Activated CD4-positive, alpha-beta T cell treated with anti-CD3 and anti-CD28 coated beads, Interleukin-10, Interleukin-2, amounts not matched to agents 100 ng/mL and 50 ng/mL, durations not matched to agents 16 hours and 8 hours (primary cell): Measurements from ENCODE around the gene HES1.
"Not testable (repeated sequence)": the region's sequence is repeated elsewhere in the genome, so short reads cannot be mapped to it uniquely, and the experiment has no call there.

Experiments
- DNase-seq: peaks from one replicate; pipeline ENCODE4 v3.0.0-alpha.2; 2020

The HES1 gene

DNA sequence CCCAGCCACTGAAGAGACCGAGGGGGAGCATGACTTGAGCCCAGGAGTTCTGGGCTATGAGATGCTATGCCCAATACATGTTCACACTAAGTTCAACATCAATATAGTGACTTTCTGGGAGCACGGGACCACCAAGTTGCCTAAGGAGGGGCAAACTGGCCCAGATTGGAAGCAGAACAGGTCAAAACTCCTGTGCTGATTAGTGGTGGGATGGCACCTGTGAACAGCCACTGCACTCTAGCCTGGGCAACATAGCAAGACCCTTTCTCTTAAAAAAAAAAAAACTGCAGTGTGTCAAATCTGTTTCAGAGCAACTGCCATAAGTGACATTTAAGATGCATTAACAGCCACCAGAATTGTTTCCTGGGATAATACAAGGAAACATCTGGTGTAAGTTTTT lies 9.8 kb downstream of the HES1 start:
- no peak for DNase-seq

DNA sequence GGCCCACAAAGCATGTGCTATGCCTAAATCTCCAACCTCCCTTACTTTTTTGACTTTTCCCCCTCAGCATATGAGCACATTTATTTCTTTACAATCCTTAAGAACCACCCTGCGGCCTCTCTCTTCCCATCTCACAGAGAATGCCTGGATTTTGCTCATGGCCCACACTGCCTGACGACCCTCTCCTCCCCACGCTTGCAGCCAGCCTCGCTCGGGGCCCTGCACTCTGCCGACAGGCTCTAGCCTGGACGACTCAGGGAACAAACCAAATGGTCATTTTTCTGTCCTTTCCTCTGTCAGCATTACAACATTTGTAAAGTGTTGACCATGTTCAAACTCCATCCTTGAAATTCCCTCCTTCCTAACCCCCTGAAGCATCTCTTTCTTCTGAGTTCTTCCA lies 11.7 kb downstream of the HES1 start:
- no peak for DNase-seq

DNA sequence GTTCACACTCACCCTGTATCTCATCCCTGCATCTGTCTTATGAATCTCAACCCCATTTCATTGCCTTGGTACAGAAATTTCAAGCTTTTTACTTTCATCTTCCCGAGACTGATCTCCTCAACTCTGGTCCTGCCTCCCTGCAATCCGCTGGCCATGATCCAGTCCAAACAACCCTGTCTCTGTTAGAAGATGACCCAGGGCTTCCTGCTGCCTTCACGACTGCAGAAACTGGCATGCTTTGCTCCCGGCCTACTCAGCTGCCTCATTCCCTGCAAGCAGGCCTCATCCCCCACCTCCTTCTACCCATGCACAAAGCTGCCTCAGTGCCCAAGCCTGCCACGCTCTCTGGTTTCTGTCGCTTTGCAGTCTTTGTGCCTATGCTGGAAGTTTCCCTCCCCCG lies 12.4 kb downstream of the HES1 start:
- no peak for DNase-seq

DNA sequence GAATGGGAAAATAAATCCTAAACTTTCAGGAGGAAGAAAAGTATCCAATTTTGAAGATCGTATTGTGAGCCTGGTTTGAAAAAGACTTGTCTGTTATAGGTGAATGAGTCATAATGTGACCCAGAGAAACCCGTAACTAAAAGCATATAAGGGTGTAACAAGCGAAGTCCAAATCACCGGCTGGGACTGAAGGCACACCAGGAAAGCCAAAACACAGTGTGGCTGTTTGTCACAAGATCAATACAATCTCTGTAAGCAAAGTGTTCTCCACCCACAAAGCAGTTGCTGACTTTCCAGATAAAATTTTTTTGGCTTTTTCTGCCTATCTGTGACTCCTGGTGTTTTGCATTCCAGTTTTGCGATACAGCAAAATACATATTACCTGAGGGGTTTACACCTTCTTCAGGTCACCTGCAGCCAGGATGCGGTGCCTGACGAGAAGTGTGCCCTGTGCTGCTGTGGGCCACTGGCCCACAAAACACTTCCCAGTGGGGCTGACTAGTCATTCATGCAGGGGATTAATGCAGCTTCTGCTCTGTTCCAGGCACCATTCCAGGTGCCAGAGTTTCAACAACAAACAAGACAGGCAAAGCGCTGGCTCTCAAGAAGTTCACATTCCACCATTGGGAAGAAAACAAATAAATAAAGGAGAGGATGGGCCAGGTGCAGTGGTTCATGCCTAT lies 14.4 kb downstream of the HES1 start:
- no peak for DNase-seq

DNA sequence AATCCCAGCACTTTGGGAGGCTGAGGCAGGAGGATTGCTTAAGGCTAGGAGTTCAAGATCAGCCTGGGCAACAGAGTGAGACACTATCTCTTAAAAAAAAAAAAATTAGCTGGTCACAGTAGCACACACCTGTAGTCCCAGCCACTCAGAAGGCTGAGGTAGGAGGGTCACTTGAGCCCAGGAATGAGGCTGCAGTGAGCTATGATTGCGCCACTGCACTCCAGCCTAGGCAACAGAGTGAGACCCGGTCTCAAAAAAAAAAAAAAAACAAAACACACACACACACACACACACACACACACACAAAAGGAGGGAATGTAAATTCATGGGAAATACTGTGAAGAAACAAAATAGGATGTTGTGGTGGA lies 15.0 kb downstream of the HES1 start:
- not testable (repeated sequence) for DNase-seq

DNA sequence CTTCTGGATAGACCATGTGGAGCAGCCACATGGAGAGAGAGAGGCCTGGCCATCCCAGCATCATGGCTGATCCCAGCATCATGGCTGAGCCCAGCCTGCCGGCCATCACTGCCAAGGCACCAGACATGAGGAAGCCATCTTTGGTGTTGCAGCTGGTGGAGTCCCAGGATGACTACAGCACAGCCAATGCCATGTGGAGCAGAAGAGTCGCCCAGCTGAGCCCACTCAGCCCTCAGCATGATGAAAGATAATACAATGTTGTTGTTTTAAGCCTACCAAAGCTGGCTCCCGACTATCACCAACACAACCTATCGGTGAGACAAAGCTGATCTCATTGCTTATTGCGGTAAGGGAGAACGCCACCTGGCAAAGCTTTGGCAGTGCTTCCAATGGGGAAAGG lies 18.4 kb downstream of the HES1 start:
- DNase-seq = no peak

DNA sequence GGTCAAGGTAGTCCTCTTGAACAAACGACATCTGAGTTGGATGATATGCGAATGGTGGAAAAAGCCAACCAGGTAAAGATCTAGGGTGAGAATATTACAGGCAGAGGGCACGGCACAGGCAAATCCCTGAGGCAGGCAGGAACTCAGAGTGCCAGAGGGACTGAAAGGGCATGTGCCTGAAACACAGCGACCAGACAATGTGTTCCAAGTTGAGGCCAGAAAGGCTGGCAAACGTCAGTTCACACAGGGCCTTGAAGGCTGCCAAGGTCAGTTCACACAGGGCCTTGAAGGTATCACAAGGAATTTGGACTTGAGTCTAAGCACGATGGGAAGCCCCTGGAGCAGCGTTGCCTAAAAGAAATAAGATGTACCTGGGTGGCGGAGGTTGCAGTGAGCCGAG lies 20.1 kb downstream of the HES1 start:
- no peak for DNase-seq

DNA sequence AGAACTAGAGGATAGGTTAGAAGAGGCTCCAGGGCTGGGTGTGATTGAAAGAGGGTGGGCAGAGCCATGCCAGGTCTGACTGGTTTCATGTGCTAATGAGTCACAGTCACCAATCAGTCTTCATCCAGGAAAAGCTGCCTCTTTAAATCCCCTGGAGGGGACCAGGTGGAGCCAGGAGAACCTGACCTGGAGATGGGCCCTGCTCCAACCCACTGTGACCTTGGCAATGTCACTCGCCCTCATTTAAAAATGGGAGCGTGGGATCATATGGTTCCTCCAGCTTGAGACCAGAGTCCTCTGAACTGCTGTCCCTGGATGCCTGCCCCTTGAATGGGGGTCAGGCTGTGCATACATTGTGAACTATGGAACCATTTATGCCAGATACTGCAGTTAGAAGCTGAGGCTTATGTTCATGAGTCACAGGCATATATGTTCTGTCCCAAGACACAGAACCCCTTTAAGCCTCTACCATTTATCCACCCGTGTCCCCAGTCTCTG lies 23.0 kb downstream of the HES1 start:
- DNase-seq = no peak

DNA sequence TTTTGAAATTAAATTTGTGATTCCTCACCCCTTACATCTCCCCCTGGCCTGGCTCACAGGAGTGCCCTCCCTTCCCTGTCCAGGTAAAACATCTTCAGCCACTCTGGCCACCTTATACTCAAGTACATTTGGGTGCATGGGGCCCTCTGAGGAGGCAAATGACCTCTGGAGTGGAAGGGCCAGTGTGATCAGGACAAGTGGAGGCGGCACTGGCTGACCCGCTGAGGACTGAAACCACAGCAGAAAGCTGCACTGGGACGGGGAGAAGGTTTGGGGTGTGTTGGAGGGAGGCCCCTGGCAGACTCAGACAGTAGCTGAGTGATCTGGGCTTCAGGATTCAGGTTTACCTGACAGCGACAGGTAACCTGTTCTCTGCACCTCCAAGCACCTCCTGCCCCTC lies 24.2 kb downstream of the HES1 start:
- no peak for DNase-seq

DNA sequence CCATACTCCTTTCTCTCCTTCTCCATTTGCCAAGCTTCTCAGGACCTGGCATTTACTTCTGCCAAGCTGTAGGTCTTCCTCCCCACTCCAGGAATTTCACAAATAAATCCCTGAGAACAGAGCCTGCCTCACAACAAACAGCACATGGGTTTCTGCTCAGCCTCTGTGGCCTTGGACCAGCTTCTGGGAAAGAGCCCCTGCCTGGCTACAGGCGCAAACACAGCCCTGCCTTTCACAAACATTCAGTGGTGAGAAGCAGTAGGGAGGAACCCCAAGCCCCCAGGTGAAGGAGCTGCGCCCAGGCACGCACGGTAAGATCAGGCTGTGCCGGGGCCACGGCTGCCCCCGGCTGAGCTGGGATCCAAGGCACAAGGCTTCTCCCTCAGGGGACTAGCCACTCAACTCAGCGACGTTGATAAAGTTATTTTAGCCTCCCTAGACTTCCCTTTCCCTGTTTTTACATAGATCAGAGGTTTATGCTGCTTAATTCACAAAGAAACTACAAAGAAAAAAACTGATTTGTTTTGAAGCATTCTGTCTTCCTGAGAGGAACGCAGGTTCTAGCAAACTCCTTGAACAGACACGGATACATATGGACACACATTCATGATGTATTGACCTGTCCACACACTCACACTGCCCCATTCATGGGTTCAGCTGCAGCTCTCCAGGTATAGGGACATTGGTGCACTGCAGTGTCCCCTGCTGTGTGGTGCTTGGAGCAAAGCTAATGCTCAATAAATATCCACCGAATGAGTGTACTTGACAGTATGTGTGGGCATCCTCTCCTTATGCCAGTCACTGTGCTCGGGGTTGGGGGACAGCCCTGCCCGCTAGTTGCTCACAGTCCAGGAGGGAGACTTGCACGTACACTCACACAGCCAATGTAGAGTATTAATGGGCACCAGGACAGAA lies 25.4 kb downstream of the HES1 start:
- no peak for DNase-seq

DNA sequence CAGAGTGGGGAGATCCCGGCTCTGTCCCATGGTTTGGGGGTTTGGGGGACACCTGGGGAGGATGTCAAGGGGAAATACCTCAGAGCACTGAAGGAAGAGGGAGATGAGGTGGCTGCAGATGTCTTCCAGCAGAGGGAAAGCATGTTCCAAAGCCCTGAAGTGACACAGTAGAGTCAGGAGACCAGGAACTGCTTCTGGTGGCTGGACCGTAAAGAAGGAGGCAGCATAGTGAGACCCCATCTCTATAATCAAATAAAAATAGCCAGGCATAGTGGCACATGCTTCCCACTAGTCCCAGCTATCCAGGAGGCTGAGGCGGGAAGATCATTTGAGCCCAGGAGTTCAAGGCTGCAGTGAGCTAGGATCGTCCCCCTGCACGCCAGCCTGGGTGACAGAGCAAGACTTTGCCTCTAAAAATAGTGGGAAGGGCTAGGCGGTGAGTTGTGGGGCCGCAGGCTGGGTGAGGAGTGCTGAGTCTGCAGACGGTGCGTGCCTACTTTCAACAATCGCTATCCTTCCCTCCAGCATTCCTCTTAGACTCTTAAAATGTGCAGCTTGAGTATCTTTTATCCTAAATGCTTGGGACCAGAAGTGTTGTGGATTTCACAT lies 26.2 kb downstream of the HES1 start:
- no peak for DNase-seq

DNA sequence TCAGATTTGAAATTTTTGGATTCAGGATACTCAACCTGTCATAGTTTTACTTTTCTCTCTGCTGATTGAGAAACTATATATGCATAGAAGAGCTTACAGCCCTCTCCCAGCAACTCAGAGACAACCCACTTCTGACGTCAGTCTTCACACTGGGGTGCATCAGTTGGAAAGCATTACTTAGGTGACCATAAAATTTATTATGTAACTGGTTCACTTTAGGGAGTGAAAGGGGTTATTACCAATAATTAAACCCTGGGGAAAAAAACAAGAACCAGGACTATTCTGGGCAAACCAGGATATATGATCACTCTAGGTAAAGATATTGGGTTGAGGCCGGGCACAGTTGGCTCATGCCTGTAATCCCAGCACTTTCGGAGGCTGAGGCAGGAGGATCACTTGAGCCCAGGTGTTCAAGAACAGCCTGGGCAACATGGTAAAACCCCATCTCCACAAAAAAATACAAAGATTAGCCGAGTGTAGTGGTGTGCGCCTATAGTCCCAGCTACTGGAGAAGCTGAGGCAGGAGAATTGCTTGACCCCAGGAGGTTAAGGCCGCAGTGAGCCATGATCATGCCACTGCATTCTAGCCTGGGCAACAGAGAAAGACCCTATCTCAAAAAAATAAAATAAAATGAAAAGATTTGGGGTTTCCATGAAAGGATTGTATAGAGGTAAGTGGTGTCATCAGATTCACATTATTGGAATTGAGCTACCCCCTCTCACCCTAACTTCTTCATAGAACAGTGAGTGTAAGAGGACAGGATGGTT lies 27.1 kb downstream of the HES1 start:
- no peak for DNase-seq

DNA sequence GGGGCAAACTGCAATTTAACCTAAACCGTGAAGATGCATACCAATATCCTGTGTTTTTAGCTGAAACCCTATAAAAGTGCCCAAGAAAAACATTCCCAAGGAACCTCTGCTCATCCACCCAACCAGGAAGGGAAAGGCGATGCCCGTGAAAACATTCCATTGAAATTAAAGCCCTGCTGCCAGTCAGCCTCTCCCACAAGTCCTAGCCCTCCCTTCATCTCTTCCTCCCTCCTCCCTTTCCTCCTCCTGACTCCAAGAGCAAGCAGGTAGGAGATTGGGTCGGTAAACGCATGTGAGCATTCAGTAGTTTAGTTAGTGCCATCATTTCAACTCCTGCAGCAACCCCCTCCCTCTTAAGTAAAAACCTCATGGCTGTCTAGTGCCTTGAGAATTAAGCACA lies 27.7 kb downstream of the HES1 start:
- DNase-seq = no peak

DNA sequence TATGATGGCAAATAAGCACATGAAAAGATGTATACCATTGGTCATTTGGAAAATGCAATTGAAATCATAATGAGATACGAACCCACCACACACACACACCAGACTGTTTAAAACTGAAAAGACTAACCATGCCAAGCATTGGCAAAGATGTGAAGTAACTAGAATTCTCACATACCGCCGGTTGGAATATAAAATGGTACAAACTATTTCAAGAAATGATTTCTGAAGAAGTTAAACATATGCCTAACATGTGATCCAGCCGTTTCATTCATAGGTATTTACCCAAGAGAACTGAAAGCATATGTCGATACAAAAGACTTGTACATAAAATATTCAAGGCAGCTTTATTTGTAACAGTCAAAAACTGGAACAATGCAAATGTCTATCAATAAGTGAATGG lies 28.9 kb downstream of the HES1 start:
- DNase-seq = no peak

DNA sequence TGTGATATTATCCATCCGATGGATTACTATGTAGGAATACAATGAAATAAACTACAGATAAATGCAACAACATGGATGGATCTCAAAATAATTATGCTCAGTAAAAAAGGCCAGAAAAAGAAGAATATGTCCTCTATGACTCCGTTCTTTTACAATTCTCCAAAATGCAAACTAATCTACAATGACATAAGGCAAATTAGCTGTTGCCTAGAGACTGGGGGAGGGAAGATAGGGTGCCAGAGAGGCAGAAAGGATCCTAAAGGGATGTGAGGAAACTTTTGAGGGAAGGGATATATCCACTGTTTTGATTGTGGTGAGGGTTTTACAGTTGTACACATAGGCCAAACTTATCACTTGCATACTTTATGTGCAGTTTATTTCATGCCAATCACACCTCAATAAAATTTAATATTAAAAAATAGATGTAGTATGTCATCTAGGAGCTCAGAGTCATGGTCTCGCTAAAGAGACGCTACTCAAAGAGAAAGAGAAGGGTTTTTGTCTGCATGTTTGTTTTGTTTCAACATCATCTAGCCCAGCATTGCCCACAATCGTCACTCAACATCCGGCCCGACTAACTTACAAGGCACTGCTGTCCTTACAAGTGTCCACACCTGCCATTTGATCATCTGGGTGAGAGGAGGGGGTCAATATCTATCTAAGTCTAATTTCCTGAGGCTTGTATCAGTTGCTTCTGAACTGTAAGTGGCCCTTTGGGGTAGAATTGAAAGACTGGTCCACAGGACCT lies 29.5 kb downstream of the HES1 start:
- DNase-seq = no peak

DNA sequence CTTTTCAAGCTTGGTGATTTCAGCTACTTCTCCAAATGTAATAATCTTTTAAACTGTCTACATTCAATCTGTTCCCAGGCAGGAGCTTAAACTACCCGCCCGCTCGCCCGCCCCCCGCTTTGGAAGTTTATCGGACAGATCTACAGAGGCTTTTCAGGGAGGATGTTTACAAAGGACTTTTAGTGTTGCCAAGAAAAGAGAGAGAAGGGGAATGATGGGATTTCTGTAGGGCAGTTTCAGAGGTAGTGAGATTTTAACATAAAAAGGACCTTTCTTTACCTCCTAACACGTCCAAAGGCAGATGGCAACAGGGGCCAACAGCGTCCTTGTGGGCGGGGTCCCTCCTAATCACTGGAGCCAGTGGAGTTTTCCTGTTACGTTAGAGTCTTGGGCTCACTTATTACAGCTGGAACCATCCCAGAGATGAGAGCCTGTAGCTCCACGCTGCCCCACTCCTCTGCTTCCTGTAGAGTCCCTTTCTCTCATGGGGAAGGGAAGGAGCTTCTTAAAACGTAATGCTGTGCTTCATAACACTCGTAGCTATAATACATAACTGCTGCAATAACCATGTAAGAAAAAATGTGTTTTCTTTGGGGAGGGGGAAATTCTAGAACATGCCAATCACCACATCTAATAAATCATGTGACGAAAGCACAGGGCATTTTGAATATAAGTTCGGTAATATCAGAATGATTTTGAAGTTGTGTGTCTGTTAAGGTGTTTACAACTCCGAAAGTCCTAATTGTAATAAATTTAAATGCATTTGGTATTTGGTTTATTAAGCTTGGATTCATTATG lies 30.9 kb downstream of the HES1 start:
- no peak for DNase-seq

DNA sequence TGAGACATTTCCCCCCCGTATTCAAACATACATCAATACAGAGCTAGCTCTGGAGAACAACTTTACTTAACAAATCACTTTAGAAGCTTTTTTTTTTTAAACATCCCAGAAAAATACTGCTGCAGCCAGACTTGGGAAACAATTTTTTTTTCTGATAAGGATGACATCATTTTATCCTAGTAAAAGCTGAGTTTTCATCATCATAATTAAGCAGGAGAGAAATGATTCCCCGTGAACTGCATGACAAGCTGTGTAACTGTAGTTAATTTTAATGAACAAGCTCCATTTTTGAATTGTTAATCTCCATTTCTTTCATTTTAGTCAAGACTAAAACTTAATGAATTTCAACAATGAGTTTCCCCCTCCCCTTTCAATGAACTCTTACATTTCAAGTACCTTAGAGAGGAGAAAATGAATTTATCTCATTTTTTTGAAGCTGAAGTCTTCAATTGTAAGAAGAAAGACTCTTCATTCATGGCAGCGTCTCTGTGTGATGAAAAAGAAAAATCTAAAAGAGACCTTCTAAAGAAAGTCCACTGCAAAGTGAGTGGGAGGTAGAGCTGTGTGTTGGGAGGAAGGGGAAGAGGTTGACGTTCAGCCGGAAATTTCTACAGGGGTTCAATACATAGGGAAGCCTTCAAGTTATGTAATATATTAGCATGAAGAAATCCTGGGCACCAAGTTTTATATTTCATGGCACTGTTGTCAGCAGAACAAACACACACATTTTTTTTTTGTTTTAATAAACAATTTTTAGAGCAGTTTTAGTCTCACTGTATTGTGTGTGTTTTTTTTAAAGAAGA lies 31.7 kb downstream of the HES1 start:
- no peak for DNase-seq

DNA sequence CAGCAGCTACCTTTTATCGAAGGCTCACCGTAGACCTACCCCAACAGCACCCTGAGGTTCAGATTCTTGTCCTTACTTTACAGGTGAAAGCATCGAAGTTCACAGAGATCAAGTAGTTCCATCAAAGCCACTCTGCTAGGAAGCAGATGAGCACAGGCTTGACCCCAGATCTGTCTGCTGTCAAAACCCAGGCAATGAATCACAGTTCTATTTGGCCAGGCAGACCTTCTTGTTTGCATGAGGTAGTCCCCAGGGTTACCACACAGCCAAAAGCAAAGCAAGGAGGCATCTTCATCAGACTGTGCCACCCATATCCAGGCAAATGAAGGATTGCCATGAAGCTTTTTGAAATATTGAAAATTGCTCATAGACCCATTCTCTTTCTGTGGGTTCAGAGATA lies 33.0 kb downstream of the HES1 start:
- DNase-seq = no peak

DNA sequence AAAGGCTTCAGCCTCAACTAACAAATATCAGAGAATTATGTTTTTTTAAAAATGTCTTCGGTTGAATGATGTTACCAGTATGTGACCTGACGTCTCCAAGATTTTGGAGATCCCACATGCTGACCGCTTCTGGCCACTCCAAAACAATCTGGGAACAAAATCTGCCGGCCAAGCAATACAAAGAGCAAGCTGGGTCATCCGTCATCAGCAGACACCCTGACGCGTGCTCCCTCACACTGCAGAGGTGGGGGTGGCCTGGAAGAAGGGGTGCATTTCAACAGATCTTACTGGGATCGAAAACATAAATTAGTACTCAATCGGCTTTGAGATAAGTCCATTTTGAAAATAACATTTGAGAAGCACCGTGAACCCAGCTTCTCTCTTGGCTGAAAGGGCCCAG lies 33.6 kb downstream of the HES1 start:
- DNase-seq = no peak

DNA sequence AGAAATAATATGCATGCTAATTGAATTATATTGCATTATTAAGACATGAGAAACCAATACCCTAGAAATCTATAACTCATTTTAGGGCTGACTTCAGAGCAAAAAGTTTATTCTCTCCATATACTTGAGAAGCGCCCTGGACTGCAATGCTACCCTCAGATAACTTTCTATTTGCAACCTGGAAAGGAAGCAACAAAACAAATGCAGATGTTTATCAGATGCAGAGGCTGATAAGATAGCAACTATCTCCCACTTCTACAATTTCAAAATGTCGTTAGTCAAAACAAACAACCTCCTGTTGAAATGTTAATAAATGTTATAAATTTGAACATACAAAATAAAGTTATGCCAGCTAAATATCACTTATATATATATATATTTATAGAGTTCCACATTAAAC lies 34.8 kb downstream of the HES1 start:
- no peak for DNase-seq

DNA sequence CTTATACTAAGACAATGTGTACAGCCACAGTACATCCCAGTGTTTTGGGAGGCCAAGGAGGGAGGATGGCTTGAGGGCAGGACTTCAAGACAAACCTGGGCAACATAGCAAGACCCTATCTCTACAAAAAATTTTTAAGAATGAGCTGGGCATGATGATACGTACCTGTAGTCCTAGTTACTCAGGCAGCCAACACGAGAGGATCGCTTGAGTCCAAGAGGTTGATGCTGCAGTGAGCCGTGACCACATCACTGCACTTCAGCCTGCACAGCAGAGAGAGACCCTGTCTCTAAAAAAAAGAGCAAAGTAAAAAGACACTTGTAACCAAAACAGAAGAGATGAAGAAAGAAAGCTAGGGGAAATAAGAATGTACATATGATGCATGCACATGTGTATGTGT lies 38.5 kb downstream of the HES1 start:
- DNase-seq = no peak
